ENCODE data around the gene RASAL3.
"Not testable (repeated sequence)": the region's sequence is repeated elsewhere in the genome, so short reads cannot be mapped to it uniquely, and the experiment has no call there.

Gene RASAL3

DNA sequence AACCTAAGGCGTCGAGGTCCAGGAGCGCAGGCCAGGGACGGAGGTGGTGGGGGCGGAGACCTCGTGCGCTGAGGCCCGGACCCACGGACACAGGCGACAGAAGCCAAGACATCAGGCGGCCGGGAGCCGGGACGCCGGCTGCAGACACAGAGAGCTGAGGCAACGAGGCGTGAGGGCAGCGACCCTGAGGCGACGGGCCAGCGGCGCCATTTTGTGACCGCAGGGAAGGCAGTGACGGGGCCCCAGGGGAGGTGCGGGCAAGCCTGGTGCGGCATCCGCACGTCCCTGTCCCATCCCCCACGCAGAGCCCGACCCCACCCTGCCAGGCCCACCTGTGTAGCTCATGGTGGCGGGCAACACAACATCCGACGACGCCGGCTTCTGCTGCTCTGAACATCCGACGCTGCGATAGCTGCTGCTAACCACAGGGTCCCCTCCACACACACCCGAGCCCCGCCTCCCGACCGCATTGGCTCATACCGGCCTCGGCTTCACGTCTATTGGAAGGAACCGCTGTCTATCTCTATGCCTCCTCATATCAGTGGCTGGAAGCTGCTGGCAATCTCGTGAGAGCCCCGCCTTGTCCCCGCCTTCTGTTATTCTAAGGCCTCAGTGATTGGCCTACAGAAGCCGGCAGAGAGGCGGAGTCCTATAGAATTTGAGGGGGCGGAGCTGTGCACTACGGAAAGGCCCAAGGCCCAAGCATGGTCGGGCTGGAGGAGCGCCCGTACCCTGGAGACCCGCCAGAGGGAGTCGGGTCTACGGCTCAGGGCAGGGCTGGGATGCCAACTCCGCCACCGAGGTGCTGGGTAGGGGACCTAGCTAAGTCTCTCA lies 45.5 kb downstream of the RASAL3 start, which contains the start of gene AKAP8L:
TSS of gene AKAP8L (minus strand) at position 410 of the 834 bp plus-strand sequence. CDS start at position 345, 65 bp downstream.
- peak; percentile 99 for DNase-seq

DNA sequence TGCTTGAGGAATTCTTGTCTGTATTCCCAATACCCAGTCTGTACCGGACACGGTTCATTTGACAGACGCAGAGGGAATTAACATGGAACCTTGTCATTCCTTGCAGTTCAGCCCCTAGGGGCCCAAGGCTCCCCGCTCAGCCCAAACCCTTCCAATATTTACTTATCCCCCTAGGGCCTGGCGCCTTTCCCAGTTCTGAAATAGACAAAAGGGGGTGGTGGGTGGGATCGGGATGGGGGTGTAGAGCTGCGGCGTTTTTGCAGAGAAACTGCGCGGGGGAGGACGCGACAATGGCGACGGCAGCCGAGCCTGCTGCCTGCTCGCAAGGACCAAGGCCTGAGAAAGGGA lies 46.1 kb downstream of the RASAL3 start:
- peak; percentile 19 for DNase-seq

DNA sequence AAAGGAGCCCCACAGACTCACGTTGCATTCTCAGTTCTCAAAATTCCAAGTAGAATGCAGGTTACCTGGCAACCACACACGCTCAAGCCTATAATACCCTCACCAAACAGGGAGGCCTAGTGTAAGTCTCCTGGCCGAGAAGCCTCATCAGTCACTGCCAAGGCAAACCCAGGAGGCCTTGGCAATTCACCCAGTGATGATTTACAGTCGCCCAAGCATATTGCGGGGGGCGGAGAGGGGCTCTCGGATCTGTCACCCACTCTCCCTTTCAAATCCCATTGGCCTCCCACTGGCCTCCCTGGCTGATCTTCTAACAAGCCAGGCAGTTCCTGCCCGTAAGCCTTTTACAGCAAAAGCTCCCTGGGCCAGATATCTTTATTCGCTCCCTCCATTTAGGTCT lies 46.6 kb downstream of the RASAL3 start:
- peak; percentile 5 for DNase-seq

DNA sequence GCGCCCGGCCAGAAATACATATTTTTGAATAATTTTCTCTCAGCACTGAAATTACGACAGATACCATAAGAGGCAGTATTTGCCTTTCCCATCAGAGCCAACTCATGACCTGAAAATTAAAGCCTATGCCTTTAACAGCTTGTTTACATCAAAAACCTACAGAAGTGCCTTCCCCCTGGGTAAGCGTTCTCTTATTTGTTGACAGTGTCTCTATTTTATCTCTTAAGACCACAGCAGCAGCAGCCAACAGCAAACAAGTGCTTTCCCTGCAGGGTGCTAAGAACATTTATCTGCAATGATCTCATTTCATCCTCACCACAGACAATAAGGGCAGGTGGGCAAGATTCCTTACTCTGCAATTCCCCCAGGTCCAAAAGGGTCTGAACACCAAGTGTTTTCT lies 51.5 kb downstream of the RASAL3 start:
- no peak for DNase-seq

DNA sequence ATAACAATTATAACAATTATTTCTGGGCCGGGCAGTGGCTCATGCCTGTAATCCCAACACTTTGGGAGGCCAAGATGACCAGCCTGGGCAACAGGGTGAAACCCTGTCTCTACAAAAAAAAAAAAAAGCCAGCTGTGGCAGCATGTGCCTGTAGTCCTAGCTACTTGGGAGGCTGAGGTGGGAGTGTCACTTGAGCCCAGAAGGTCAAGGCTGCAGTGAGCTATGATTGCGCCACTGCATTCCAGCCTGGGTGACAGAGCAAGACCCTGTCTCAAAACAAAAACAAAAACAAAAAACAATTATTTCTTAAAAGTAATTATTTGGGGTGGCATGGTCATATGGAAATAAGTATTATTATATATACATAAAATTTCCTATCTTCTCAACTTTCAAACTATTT lies 53.0 kb downstream of the RASAL3 start:
- DNase-seq: not testable (repeated sequence)

DNA sequence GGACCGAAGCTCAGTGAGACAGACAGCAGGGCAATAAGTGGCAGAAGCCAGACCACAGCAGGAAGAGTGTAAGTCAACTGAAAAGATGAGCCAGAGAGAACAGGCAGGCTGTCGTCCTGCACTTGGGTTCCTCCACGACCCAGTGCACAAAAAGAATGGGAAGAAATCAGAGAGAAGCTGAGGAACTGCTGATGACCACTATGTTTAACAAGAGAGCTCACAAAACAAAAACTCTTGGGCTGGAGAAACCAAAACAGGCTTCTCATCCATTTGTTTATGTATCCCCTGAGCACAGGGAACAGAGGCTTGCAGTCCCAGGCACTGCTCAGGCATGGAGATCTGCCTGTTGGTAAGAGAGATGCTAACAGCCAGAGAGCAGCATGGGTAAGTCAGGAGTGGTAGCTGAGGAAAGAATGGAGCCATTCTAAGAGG lies 59.5 kb downstream of the RASAL3 start:
- DNase-seq: no peak

DNA sequence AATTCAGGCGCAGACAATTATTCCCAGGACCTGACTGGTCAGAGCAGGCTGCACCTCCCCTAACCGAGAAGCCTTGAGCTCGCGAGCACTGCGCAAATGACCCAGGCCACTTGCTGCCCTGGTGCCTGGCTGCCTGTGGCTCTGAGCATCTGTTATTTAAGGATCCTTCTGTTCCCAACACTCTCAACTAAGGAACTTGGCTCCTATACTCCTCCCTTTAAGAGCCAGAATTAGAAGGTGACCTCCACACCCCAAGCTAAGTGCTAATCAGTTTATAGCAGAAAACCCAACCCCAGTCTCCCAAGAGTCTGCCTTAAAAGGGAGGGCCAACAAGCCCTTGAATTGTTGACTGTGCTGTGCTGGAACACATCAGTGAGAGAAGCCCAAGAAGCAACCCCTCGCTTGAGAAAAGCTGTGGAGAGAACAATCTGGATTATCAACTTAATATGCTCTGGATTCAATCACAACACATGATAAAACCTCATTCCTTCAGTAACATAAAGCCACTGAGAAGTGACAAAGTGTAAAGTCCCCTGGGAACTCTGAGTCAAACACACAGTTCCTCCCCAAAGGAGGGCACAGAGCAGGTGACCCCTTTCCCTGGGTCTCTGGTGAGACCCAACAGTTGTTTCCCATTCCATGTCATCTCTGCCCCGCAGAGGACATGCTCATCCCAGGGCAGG lies 60.1 kb downstream of the RASAL3 start:
- no peak for DNase-seq

DNA sequence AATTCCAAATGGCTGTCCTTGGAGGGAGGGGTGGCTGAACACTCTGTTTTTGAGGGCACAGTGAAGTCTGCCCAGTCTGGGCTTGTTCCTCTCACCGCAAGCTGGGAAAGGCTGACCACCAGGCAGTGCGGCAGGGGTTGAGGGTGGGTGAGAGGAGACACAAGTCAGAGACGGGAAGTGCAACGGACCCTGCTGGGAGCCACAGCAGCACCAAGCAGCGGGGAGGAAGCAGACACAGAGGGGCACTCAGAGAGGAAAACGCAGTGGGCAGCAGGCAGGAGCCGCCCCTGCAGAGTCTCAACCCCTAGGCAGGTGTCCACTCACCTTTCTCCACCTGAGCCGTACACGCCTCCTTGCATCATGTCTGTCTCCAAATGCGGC lies 61.2 kb downstream of the RASAL3 start:
- no peak for DNase-seq

DNA sequence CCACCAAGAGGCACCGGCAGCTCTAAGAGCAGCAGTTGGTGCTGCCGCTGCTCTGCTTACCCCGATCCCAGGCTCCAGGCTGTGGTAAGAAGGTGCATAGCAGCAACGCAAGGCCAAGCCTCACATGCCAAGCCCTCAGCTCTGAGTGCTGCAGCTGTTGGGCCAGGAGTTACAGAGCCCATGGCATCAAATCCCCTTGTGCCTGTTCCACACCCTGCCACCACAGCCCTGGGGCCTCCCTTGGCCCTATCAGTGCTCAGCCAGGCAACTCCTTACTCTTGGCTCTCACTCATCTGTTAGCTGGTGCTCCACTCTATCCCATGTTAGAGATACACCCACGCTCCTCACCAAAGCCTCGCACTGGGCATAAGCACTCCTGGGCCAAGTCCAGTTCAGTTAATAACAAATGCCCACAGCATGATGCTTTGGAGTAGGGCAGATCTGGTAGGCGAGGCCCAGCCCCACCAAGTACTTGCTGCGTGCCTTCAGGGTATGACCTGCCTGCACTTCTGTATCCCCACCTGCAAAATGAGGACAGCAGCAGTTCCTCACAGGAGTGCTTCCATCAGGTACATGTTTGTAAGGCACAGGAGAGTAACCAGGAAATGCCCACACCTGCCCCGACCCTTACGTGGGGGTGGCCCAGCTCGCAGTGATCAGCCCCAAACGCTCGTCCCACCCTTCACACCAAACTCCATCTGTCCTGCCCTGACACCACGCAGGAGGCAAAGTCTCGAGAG lies 61.8 kb downstream of the RASAL3 start:
- DNase-seq: no peak

All from NCI-H2081 treated with DMSO at 0.1 percent for 48 hours (cell line).